VCaP (cell line): ENCODE results near the gene IL31.
"Not testable (repeated sequence)": the region's sequence is repeated elsewhere in the genome, so short reads cannot be mapped to it uniquely, and the experiment has no call there.

Experiments used
- H3K27ac ChIP-seq: fragments of 450-650 bp; 2 replicates; pipeline ENCODE4 v1.5.1; 2017
- TF ChIP-seq, protein P1 (sequence below): fragments of 450-650 bp; conservative IDR thresholded peaks from 2 replicates; pipeline ENCODE4 v1.5.1; 2017; ENCODE audit warnings: mild to moderate bottlenecking, moderate library complexity

Gene IL31

DNA sequence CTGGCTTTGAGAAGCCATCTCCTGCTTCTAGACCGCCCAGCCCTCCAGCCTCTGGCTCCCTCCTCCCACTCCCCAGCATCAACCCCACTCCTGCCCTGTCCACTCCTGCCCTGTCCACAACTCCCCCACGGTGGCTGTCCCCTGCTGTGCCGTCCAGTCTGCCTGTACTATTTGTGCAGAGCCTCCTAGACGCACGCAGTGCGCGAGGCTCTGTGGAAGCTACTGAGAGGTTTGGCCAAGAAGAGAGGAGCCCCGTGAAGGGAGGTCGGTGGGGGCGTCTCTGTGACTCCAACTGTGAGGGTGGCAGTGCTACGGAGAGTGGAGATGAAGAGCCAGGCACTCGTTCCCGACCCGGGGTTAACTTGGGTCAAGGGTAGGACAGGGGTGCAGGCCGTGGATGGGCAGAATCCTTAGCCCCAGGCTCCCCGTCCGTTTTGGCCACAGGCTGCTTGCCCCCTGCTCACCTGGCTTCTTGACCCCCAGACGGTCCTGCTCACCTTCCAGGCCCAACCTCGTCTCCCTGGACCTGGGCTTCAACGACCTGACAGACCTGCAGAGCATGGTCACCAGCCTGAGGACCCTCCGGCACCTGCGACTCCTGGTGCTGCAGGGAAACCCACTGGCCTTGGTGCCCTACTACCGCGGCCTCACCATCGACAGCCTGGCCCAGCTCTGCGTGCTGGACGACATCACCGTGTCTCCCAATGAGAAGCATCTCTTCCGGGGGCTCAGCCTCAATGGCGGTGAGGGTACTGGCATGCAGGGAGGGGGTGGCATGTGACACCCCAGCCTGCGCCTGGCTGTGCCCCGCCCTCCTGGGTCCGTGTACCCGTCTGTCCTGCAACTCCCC, 15.8 kb upstream of the IL31 start:
- TF ChIP-seq, protein P1, sequence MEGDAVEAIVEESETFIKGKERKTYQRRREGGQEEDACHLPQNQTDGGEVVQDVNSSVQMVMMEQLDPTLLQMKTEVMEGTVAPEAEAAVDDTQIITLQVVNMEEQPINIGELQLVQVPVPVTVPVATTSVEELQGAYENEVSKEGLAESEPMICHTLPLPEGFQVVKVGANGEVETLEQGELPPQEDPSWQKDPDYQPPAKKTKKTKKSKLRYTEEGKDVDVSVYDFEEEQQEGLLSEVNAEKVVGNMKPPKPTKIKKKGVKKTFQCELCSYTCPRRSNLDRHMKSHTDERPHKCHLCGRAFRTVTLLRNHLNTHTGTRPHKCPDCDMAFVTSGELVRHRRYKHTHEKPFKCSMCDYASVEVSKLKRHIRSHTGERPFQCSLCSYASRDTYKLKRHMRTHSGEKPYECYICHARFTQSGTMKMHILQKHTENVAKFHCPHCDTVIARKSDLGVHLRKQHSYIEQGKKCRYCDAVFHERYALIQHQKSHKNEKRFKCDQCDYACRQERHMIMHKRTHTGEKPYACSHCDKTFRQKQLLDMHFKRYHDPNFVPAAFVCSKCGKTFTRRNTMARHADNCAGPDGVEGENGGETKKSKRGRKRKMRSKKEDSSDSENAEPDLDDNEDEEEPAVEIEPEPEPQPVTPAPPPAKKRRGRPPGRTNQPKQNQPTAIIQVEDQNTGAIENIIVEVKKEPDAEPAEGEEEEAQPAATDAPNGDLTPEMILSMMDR, result no peak
- H3K27ac ChIP-seq, result no peak overlapping the region

DNA sequence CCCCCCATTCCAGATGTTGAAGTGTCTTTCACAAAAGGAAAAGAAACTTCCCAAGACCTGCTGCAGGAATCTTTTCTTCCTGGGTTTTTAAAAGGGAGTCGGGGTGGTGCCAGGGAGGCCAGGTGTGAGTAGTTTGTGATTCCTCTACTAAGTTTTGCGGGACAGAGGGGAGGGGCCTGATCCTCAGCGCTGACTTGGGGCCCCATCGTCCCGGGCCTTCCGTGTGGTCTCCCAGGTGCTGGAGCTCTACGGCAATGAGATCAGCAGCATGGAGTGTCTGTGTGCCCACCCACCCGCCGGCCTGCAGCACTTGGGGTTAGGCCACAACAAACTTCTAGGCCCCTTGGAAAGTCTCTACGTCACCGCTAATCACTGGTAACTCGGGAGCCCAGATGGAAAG, 13.4 kb upstream of the IL31 start:
- H3K27ac ChIP-seq, result no peak overlapping the region

DNA sequence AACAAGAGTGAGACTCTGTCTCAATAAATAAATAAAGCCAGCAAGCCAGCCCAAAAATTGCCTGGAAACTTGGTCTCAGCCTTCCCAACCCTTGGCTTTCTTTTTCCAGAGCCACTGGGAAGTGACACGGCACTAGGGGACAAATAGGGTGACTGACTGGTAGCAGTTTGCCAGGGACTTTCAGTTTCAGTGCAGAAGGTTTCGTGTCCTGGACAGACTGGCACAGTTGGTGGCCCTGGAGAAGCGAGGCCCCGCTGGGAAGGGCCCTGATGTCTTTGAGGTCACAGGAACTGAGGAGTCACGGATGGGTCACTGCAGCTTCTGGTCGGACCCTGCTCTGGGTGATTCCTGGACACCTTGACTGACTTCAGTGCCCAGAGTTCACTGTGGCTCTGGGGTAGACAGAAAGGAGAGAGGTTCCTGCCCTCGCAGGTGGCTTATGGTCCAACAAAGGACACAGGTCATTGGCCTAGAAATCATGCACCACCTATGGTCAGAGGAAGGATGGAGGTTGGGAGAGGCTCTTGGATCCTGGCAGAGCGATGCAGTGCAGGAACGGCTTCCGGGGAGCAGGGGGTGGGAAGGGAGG, 11.6 kb upstream of the IL31 start:
- no peak overlapping the region for H3K27ac ChIP-seq
- TF ChIP-seq, protein P1, result no peak

More for the DNA sequence above, 13.4 kb upstream of the IL31 start:
- TF ChIP-seq, protein P1, result no peak

DNA sequence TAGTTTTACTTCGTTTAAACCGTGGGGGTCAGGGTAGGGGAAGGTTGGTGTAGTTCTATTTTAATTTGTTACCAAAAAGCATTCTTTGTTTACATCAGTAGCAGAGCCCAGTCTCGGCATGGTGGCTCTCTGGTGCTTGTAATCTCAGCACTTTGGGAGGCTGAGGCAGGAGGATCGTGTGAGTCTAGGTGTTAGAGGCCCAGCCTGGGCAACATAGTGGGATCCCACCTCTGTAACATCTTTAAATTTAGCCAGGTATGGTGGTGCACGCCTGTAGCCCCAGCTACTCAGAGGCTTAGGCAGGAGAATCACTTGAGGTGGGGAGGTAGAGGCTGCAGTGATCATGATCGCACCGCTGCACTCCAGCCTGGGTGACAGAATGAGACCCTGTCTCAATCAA, 11.1 kb upstream of the IL31 start:
- TF ChIP-seq, protein P1, result no peak
- H3K27ac ChIP-seq, result no peak overlapping the region

DNA sequence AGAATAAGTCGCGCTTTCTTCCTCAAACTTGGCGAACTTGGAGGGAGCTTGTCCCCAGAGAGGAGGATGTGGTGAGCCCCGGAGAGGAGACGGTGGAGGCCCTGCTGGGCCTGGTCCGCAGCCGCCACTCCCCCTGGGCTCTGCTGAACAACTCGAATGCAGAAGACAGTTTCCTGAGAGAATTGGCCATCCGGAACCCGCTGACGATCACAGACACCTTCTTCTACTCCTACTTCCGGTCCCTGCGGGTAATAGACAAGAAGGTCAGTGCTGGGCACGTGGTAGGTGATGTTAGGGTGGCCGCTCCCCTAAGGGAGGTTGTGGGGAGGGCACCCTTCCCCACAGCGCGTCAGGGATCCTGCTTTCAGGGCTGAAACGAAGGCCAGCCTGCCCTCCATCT, 10.5 kb upstream of the IL31 start:
- no peak overlapping the region for H3K27ac ChIP-seq
- TF ChIP-seq, protein P1, result no peak

DNA sequence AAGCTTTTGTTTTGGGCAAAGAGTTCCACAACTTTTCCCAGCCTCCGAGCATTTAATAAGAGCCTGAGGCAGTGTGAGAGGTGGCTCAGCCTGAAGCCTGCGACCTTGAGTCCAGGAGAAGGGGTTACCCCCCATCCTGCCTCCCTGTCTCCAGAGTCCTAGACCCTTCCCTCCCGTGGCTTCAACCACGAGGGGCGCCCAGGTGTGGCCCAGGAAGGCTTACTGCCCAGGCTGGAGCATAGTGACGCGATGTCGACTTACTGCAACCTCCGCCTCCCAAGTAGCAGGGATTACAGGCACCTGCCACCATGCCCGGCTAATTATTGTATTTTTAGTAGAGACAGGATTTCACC, 9.5 kb upstream of the IL31 start:
- no peak overlapping the region for H3K27ac ChIP-seq
- TF ChIP-seq, protein P1, result no peak

DNA sequence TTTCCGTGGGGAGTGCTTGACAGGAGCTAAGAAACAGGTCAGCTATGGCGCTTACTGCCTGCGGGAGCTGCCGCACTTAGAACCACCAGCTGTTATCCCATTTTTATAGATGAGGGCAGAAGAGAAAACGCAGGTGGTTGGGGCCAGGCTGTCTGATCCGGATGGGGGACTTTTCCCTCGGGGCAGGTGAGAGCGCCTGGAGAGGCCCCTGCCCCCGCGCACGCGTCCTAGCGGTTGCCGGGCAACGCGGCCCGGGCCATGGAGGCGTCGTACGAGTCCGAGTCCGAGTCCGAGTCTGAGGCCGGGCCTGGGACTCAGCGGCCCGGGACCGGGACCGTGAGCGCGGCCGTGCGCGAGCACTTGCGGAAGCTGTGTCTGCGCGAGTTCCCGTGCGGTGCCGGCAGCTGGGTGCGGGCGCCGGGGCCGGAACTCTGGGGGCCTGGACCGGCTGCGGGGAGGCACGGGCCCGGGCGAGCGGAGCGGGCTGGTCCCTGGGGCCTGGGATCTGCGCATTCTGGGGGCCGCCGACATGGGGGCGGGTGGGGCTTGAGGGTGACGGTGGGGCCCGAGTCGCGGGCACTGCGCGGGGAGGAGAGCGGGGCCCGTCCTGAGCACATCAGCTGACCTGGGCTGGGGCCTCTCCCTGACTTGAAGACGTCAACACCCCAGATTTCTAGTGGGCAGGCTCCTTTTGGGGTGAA, 9.0 kb upstream of the IL31 start, which contains the start of gene LRRC43:
LRRC43 (plus strand) TSS at position 237 of the 701 bp plus-strand sequence; CDS start at position 259, 22 bp downstream.
- H3K27ac ChIP-seq, result peak within 1 kb of the TSS; percentile 30; the same call in 1 of the 2 replicates

DNA sequence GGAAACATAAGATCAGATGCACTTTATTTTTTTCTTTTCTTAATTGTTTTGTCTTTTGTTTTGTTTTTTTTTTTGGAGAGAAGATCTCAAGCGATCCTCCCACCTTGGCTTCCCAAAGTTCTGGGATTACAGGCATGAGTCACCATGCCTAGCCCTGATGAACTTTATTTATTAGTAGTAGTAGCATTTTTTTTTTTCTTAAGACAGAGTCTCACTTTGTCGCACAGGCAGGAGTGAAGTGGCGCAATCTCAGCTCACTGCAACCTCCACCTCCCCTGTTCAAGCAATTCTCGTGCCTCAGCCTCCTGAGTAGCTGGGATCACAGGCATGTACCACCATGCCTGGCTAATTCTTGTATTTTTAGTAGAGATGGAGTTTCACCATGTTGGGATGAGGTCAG, 2.5 kb upstream of the IL31 start:
- not testable (repeated sequence) for H3K27ac ChIP-seq

More for the DNA sequence above, 9.0 kb upstream of the IL31 start, which contains the start of gene LRRC43:
- TF ChIP-seq, protein P1, result no peak
